C1 segment of cervical spinal cord (tissue), 14 donors: ENCODE measurements around the gene GAREM1.
"Not testable (repeated sequence)": the region's sequence is repeated elsewhere in the genome, so short reads cannot be mapped to it uniquely, and the experiment has no call there.

Source experiments
- DNase-seq, 14 donors: peaks; one replicate each; lab custom pipeline; 2025; lab: John Stamatoyannopoulos, UW

GAREM1 gene

GRCh38 chr18:32293107-32293506 is 177.6 kb downstream of the GAREM1 start:
- DNase-seq: no peak

DNA sequence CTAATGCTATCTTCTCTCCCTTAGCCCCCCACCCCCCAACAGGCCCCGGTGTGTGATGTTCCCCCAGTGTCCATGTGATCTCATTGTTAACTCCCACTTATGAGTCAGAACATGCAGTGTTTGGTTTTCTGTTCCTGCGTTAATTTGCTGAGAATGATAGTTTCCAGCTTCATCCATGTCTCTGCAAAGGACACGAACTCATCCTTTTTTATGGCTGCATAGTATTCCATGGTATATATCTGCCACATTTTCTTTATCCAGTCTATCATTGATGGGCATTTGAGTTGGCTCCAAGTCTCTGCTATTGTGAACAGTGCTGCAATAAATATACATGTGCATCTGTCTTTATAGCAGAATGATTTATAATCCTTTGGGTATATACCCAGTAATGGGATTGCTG is 179.1 kb downstream of the GAREM1 start:
- DNase-seq: not testable (repeated sequence)

- no peak for DNase-seq
These were observed 179.9 kb downstream of the GAREM1 start for GRCh38 chr18:32290810-32291209.

- peak in 6 of 14 donors; percentile 5 to 31 (median 15) for DNase-seq
These were observed 181.1 kb downstream of the GAREM1 start for GRCh38 chr18:32289483-32290075.

DNA sequence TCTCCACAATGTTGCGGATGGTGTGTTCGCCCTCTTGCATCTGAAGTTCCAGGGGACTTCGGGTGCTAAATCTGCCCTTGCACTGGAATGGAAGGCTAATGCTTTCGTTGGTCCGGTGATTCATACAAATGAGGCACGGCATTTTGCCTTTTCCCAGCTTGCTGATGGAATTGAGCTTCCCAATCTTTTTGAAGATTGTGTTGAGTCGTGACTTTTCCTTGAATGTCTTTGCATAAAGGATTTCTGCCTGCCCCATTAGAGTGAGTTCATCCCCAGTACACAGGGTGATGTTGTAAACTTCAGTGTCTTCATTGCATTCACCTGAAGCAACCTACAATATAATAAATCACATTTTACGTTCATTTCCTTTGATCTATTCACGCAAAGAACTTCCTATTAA is 182.8 kb downstream of the GAREM1 start:
- DNase-seq: no peak

DNA sequence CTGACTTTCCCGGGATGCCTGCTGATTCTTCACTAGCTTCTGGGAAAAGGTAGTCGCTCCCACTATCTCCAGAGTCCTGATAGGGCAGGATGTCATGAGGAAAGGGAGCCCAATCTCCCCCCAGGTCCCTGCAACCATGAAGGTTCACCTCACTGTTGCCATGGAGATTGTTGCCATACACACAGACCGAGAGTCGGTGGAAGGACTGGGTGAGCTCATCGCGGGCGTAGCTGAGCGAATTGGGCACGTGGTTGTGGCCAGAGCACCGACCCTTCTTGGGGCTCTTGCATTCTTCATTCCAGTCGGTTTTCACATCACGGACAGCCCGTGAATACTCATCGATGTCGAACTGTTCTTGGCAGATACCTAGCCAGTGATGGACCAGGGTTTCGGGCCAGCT is 183.4 kb downstream of the GAREM1 start:
- DNase-seq: no peak

- no peak for DNase-seq
These were observed 183.9 kb downstream of the GAREM1 start for GRCh38 chr18:32286749-32287148.

- DNase-seq: no peak
These were observed 186.4 kb downstream of the GAREM1 start for GRCh38 chr18:32284284-32284683.

GRCh38 chr18:32280911-32281310 is 189.8 kb downstream of the GAREM1 start:
- DNase-seq: no peak

DNA sequence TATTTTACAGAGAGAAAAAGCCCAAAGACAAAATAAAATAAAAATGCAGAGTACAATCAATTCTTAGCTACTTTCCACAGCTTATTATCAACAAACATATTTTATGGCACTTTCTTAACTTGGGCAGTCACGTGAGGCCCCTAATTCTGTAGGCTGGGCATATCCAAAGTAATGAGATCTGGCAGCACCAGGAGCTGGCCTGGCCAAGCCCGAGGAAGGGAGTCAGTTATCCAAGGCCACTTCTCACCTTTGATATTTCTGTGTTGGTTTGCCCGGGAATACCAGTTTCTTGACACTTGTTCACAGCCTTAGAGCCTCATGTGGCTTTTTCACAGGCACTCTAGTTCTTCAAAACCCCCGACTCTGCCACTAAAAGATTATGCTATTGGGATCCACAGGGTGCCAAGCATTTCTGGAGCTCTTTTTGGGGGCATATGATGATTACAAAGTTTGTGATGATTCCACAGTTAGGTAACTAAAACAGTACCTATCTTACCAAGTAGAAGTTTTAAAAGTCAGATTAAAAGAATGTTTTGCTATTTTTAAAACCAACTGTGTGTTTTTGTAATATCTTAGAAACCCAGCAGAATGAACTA is 190.4 kb downstream of the GAREM1 start:
- no peak for DNase-seq

DNA sequence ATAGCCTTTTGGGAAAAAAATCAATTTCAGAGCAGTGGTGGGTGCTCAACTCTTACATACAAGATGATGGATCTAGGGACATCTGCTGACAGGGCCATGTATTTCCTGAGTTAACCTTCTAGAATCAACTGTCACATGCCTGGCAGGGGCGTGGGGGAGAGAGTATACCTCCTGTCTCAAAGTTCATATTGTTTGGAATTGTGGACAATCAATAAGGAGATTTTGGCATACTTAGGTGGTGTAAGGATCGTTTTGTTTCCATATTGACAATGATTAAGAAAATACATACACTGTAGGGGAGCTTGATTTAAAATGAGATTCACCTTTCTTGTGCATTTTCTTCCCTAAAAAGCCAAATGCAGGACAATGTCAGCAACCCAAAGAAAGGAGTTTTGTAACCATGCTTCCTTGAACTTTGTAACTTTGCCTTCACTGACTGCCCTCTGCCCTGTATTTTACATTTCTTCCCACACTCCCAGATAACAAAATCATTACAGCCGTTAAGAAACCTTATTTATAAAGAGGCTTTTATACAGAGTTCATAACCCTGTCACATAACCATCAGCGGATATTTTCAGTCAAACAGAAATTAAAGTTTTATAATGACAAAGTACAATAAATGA is 192.4 kb downstream of the GAREM1 start:
- no peak for DNase-seq

DNA sequence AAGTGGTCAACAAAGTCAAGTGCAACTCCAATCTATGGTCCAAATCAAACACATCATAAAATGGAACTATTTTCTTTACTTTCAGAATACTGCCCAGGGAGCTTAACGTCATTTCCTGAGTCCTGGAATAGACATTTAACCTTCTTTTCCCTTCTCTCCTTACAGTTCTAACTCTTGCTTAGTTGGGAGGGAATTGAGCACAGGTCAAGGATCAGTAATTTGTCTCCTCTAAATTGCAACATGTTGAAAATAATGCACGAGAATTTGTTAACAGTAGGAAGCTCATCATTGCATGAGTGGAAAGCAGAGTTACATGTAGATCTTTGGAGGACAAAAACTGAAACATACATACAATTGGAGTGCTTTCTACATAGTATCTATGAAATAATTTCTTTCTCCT is 193.1 kb downstream of the GAREM1 start:
- no peak for DNase-seq

GRCh38 chr18:32276906-32277305 is 193.8 kb downstream of the GAREM1 start:
- DNase-seq: no peak

- no peak for DNase-seq
These were observed 194.4 kb downstream of the GAREM1 start for GRCh38 chr18:32276256-32276655.

DNA sequence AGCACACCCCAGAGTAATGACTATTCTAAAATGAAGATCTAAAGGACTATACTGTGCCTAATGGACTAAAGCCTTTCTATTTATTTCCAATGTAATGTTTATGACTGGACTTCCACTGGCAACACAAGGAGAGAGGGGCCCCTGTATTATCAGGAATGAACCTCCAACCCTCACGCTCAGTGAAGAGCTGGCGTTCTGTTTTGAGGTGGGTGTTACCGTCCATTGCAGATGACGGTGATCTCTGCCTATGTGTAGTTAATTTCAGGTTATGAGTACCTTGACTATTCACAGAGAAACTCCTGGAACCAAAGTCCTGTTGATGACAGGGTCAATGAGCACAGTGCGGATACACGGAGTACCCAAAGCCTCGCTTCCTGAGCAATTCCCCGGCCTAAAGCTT is 195.5 kb downstream of the GAREM1 start:
- no peak for DNase-seq

GRCh38 chr18:32274307-32274706 is 196.4 kb downstream of the GAREM1 start:
- no peak for DNase-seq

- DNase-seq: peak in 1 of 14 donors; percentile 33
These were observed 198.9 kb downstream of the GAREM1 start for GRCh38 chr18:32271672-32272208.

GRCh38 chr18:32270341-32270740 is 200.3 kb downstream of the GAREM1 start:
- peak in 1 of 14 donors; percentile 23 for DNase-seq

DNA sequence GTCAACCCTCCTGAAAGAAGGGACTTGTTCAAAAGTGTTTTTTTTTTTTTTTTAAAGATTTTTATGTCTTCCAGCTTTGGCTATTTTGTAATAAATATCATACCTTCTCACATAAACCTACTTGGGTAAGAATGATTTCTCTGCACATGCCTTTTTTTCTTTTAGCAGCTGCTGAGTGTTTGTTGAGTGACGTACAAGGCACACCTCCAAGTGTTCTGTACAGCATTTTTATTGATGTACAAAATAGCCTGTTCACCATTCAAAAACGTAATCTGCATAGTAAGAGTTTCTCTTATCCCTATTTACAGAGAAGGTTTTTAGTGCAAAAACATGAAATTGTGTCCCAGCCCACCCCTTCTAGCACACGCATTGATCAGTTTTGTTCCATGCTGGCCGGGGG is 203.2 kb downstream of the GAREM1 start:
- no peak for DNase-seq

DNA sequence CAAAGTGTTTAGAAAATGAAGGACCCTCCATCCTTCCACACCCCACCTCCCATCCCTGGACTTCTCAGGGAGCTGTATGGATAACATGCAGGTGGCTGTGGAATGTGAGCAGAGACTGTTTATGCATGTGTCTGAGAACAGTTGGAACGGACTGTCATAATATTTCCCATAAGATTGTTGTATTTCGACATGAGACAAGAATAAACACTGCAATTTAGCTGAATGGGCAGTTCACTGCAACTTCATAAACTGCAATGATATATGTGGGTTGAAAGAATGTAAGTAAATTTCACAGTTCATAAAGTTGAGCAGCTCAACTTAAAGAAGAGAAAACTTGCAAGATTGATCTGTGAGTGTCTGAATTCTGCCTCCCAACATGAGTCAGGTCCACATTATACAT is 206.3 kb downstream of the GAREM1 start:
- DNase-seq: no peak

GRCh38 chr18:32262092-32262491 is 208.6 kb downstream of the GAREM1 start:
- DNase-seq: no peak

- DNase-seq: no peak
These were observed 209.7 kb downstream of the GAREM1 start for GRCh38 chr18:32261003-32261402.

GRCh38 chr18:32259553-32259952 is 211.1 kb downstream of the GAREM1 start:
- no peak for DNase-seq
